Measurements from ENCODE around the gene SH3GL1.
A peak's percentile ranks its signal among the peaks of the same experiment; 100 is the strongest.

DNA sequence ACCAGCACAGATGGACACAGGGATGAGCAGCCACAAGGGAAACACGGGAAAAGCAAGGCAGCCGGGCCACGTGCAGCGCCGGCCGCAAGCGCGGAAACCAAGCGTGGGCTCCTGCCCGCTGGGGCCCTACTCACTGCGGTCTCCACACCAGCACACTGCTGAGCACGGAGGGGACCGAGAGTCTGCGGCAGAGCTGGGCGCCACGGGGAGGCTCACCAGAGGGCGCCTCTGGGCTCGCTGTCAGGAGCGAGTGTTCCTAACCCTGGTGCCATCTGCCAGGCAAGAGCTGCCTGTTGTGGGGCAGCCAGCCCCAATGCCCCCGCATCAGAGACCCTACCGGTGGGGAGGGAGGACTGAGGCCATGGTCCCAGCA, 30.5 kb downstream of the SH3GL1 start:
- TF ChIP-seq TAF1 (IDR thresholded peaks at IDR 0.05; ENCODE audit: low read depth, low read length) (no peak), POLR2AphosphoS5 (IDR thresholded peaks at IDR 0.05; ENCODE audit: low read depth, low read length) (0 out of 2 replicates have a peak, but pooled peaks have one; percentile 5), PAX5 (IDR thresholded peaks at IDR 0.05; ENCODE audit: insufficient read depth, low read length, severe bottlenecking) (peak; percentile 31), POLR2A (IDR thresholded peaks at IDR 0.05; ENCODE audit: low read depth, low read length) (no peak), SPI1 (IDR thresholded peaks at IDR 0.05; ENCODE audit: low read depth, low read length) (no peak), POU2F2 (IDR thresholded peaks at IDR 0.05; ENCODE audit: low read depth, low read length) (no peak; the same call in 1 of the 2 replicates)
